Parathyroid adenoma (tissue), 2 donors: ENCODE measurements around the gene SUPT4H1.

Experiments used
- H2AFZ ChIP-seq: fragments of 300-600 bp; sonication (generic); one replicate; pipeline ENCODE4 v1.7.0; 2017; ENCODE audit warnings: antibody characterized with exemption, mild to moderate bottlenecking
- H3K27ac ChIP-seq: fragments of 300-600 bp; sonication (generic); one replicate; pipeline ENCODE4 v1.7.0; 2017
- H3K27me3 ChIP-seq: fragments of 300-600 bp; sonication (generic); one replicate; pipeline ENCODE4 v1.7.0; 2017; ENCODE audit warnings: low read length; ENCODE audit not compliant: control insufficient read depth, insufficient read depth
- H3K36me3 ChIP-seq: fragments of 300-600 bp; sonication (generic); one replicate; pipeline ENCODE4 v1.7.0; 2017; ENCODE audit warnings: low read length; ENCODE audit not compliant: control insufficient read depth, insufficient read depth
- H3K4me1 ChIP-seq: fragments of 300-600 bp; sonication (generic); one replicate; pipeline ENCODE4 v1.7.0; 2017; ENCODE audit warnings: control low read depth
- H3K4me2 ChIP-seq: fragments of 300-600 bp; sonication (generic); one replicate; pipeline ENCODE4 v1.7.0; 2017; ENCODE audit warnings: low read length
- H3K4me3 ChIP-seq: fragments of 300-600 bp; sonication (generic); one replicate; pipeline ENCODE4 v1.7.0; 2017; ENCODE audit warnings: low read depth, low read length
- H3K79me2 ChIP-seq: fragments of 300-600 bp; sonication (generic); one replicate; pipeline ENCODE4 v1.7.0; 2017; ENCODE audit warnings: control low read depth
- H3K9ac ChIP-seq: fragments of 300-600 bp; sonication (generic); one replicate; pipeline ENCODE4 v1.7.0; 2017; ENCODE audit warnings: mild to moderate bottlenecking
- H3K9me3 ChIP-seq: fragments of 300-600 bp; sonication (generic); one replicate; pipeline ENCODE4 v1.7.0; 2017; ENCODE audit warnings: low read length; ENCODE audit not compliant: control insufficient read depth
- CTCF ChIP-seq: fragments of 300-600 bp; sonication (generic); IDR thresholded peaks from one replicate; pipeline ENCODE4 v1.7.0; 2017; ENCODE audit warnings: antibody characterized with exemption, mild to moderate bottlenecking
- donor health status: primary hyperparathyroidism.

The SUPT4H1 gene

GRCh38 chr17:58382108-58382871 lies 30.3 kb upstream of the SUPT4H1 start:
- Histone ChIP-seq H3K9me3 (no peaks in the 10 kb centered on the region), H3K79me2 (no peaks in the 10 kb centered on the region), H2AFZ (peak overlapping the region; percentile 8), H3K4me1 (peaks cover 56% of the 10 kb centered on the region), H3K27ac (peak overlapping the region; percentile 12), H3K9ac (no peak overlapping the region), H3K4me2 (peak overlapping the region; percentile 2), H3K36me3 (no peaks in the 10 kb centered on the region), H3K27me3 (no peaks in the 10 kb centered on the region), H3K4me3 (peak overlapping the region; percentile 6)
- TF ChIP-seq CTCF, result no peak

DNA sequence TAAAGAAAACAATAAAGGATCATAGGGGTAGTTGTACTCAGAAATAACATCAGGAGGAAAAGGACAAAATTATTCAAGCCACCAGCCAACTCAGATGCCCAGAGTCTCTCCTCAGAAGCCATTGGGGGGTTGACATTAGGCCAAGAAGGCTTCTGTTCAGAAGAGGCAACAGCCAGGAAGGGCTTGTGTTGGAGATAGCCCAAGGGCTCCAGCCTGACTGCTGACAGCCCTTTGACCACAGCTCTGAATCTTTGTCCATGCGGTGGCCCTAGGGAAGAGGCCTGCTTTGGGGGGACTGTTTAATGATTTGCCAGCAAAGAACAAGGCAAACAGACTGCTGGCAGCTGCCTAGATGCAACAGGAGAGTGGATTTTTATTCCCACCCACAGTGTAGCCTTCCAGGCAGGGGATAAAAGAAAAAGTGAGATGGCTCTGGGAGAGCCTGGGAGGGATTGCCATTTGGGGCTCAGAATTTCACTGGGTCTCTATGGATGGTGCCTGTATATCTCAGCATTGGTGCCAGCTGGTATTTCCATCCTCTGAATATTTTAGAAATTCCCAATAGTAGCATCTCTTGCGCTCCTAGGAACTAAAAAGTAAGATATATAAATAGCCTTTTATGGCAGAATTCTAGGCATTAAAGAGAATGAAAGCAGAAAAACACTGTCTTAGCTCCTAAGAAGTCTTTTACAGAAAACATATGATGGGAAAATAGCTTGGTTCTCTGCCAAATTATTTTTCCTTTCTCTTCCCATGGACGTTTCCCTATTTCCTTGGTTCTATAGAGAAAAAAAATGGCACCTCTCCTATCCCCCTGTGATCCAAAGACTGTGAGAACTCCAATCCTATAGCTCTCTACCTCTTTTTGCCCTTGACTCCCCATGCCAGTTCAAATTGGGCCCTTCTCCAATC lies 29.4 kb upstream of the SUPT4H1 start:
- Histone ChIP-seq H3K4me2 (no peak overlapping the region), H3K36me3 (no peaks in the 10 kb centered on the region), H3K9me3 (no peaks in the 10 kb centered on the region), H2AFZ (no peak overlapping the region), H3K79me2 (no peaks in the 10 kb centered on the region), H3K4me1 (peaks cover 59% of the 10 kb centered on the region), H3K4me3 (no peak overlapping the region), H3K9ac (no peak overlapping the region), H3K27me3 (no peaks in the 10 kb centered on the region), H3K27ac (no peak overlapping the region)
- no peak for TF ChIP-seq CTCF

DNA sequence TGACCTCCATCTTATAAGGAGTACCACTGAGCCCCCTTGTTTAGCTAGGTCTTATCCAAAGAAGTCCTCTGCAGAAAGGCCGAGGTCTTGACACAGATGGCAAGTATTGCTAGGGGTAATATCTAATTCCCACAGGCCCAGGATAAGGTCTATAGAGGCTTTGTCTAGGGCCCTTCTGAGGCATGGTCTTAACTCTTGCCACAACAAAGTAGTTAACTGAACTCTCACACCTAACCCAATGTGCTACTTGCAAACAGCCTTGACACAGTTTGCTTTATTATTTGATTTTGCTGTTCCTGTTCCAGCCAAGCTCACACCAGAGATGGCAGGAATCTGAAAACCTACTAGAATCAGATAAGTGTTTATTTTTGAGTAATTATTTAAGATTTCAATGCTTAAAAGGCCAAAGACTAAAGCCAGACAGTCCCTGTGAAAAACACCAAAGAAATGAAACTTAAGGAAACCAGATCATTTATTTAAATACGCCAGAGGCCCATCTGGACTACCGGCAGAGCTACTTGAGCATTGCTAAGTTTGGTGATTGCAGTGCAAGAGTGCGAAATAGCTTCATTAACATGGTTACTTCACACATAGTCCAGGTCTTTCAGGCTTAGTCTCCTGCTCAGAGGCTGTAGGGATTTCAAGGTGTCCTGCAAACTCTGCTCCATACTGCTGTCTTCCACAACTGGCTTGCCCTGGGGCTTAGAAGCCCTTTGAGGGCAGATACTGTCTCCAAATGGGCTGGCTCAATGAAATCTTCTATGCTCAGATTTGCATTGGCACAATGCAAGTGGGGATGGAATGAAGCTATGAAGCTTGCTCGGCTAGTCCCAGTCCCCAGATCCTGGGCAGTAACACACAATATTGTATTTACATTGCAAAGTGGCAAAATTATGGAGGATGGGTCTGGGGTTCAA lies 28.5 kb upstream of the SUPT4H1 start:
- H3K4me2 ChIP-seq, result no peak overlapping the region
- no peaks in the 10 kb centered on the region for H3K9me3 ChIP-seq
- H3K4me1 ChIP-seq, result peaks cover 58% of the 10 kb centered on the region
- H3K79me2 ChIP-seq, result no peaks in the 10 kb centered on the region
- no peak for TF ChIP-seq CTCF
- H2AFZ ChIP-seq, result no peak overlapping the region
- no peaks in the 10 kb centered on the region for H3K36me3 ChIP-seq
- no peak overlapping the region for H3K9ac ChIP-seq
- H3K4me3 ChIP-seq, result no peak overlapping the region
- H3K27ac ChIP-seq, result peak overlapping the region; percentile 58
- no peaks in the 10 kb centered on the region for H3K27me3 ChIP-seq

- H3K9ac ChIP-seq, result no peak overlapping the region
- H3K36me3 ChIP-seq, result no peaks in the 10 kb centered on the region
- H2AFZ ChIP-seq, result peak overlapping the region; percentile 78
- no peak overlapping the region for H3K4me2 ChIP-seq
- H3K27ac ChIP-seq, result peak overlapping the region; percentile 58
- no peak for TF ChIP-seq CTCF
- H3K79me2 ChIP-seq, result no peaks in the 10 kb centered on the region
- H3K4me3 ChIP-seq, result no peak overlapping the region
- H3K4me1 ChIP-seq, result peaks cover 53% of the 10 kb centered on the region
- no peaks in the 10 kb centered on the region for H3K9me3 ChIP-seq
- H3K27me3 ChIP-seq, result no peaks in the 10 kb centered on the region
Observed at GRCh38 chr17:58379511-58379824, 27.5 kb upstream of the SUPT4H1 start.
